H9 (cell line): ENCODE results near the gene HNRNPLL. TPM values are rescaled to one million over a fixed set of nuclear protein-coding genes. Genes with fewer than 3 reads are reported as not detected.

Experiments
- DNase-seq: peaks from one replicate; pipeline ENCODE4 v3.0.0-alpha.2; 2017
- H2AFZ ChIP-seq: one replicate; pipeline ENCODE4 v1.6.1; 2013; ENCODE audit warnings: mild to moderate bottlenecking, low read length, control low read depth, moderate library complexity
- H2AK5ac ChIP-seq: 2 replicates; pipeline ENCODE4 v1.6.1; 2013; ENCODE audit warnings: low read length, control low read depth, mixed read lengths; ENCODE audit not compliant: insufficient read length
- H2BK120ac ChIP-seq: one replicate; pipeline ENCODE4 v1.6.1; 2013; ENCODE audit warnings: low read depth, mild to moderate bottlenecking, low read length, control low read depth, inconsistent platforms; ENCODE audit not compliant: poor library complexity, severe bottlenecking
- H2BK12ac ChIP-seq: 2 replicates; pipeline ENCODE4 v1.6.1; 2013; ENCODE audit warnings: low read length, control low read depth, mixed read lengths, low read depth; ENCODE audit not compliant: insufficient read length
- H2BK15ac ChIP-seq: 2 replicates; pipeline ENCODE4 v1.6.1; 2013; ENCODE audit warnings: low read depth, low read length, control low read depth
- H2BK20ac ChIP-seq: one replicate; pipeline ENCODE4 v1.6.1; 2013; ENCODE audit warnings: low read depth, mild to moderate bottlenecking, low read length, control low read depth, inconsistent platforms; ENCODE audit not compliant: poor library complexity, severe bottlenecking
- H2BK5ac ChIP-seq: 2 replicates; pipeline ENCODE4 v1.6.1; 2013; ENCODE audit warnings: low read length, control low read depth, mixed read lengths; ENCODE audit not compliant: insufficient read length
- H3K14ac ChIP-seq: 2 replicates; pipeline ENCODE4 v1.6.1; 2013; ENCODE audit warnings: low read length, control low read depth; ENCODE audit not compliant: insufficient read depth
- H3K18ac ChIP-seq: 2 replicates; pipeline ENCODE4 v1.6.1; 2013; ENCODE audit warnings: low read depth, mild to moderate bottlenecking, mixed read lengths, low read length, control low read depth; ENCODE audit not compliant: insufficient read length
- H3K23ac ChIP-seq: 2 replicates; pipeline ENCODE4 v1.6.1; 2013; ENCODE audit warnings: low read length, control low read depth, mixed read lengths, low read depth; ENCODE audit not compliant: insufficient read length
- H3K23me2 ChIP-seq: 2 replicates; pipeline ENCODE4 v1.6.1; 2013; ENCODE audit warnings: low read depth, mild to moderate bottlenecking, mixed read lengths, low read length, control low read depth; ENCODE audit not compliant: insufficient read length, poor library complexity, severe bottlenecking
- H3K27ac ChIP-seq: 2 replicates; pipeline ENCODE4 v1.5.1; 2013; ENCODE audit warnings: low read length, control low read depth, mixed read lengths, low read depth; ENCODE audit not compliant: insufficient read length
- H3K27me3 ChIP-seq: 2 replicates; pipeline ENCODE4 v1.6.1; 2013; ENCODE audit warnings: low read length, control low read depth, inconsistent platforms; ENCODE audit not compliant: insufficient read depth
- H3K4ac ChIP-seq: 2 replicates; pipeline ENCODE4 v1.6.1; 2013; ENCODE audit warnings: low read depth, mild to moderate bottlenecking, control low read depth, inconsistent platforms, low read length, moderate library complexity
- H3K4me1 ChIP-seq: 2 replicates; pipeline ENCODE4 v1.6.1; 2013; ENCODE audit warnings: low read length, control low read depth, inconsistent platforms; ENCODE audit not compliant: insufficient read depth
- H3K4me2 ChIP-seq: 2 replicates; pipeline ENCODE4 v1.6.1; 2013; ENCODE audit warnings: low read length, control low read depth, mixed read lengths; ENCODE audit not compliant: insufficient read length, insufficient read depth
- H3K56ac ChIP-seq: 2 replicates; pipeline ENCODE4 v1.6.1; 2013; ENCODE audit warnings: low read depth, mild to moderate bottlenecking, mixed read lengths, low read length, control low read depth; ENCODE audit not compliant: insufficient read length
- H3K79me1 ChIP-seq: 2 replicates; pipeline ENCODE4 v1.6.1; 2013; ENCODE audit warnings: low read depth, mild to moderate bottlenecking, moderate library complexity, low read length, control low read depth, inconsistent platforms; ENCODE audit not compliant: insufficient read depth, poor library complexity, severe bottlenecking
- H3K79me2 ChIP-seq: 2 replicates; pipeline ENCODE4 v1.6.1; 2013; ENCODE audit warnings: low read length, control low read depth, inconsistent platforms; ENCODE audit not compliant: insufficient read depth
- H3K9ac ChIP-seq: 2 replicates; pipeline ENCODE4 v1.6.1; 2013; ENCODE audit warnings: low read length, control low read depth, mixed read lengths; ENCODE audit not compliant: insufficient read length; ENCODE audit errors: extremely low read depth
- H3K9me3 ChIP-seq: one replicate; pipeline ENCODE4 v1.6.1; 2013; ENCODE audit warnings: low read depth, low read length, inconsistent platforms; ENCODE audit not compliant: control insufficient read depth
- H3T11ph ChIP-seq: one replicate; pipeline ENCODE4 v1.6.1; 2013; ENCODE audit warnings: mild to moderate bottlenecking, low read length, control low read depth, inconsistent platforms
- H4K20me1 ChIP-seq: one replicate; pipeline ENCODE4 v1.6.1; 2013; ENCODE audit not compliant: control insufficient read depth, insufficient read length, insufficient read depth
- H4K5ac ChIP-seq: 2 replicates; pipeline ENCODE4 v1.6.1; 2013; ENCODE audit warnings: low read depth, mild to moderate bottlenecking, mixed read lengths, low read length, control low read depth; ENCODE audit not compliant: insufficient read length
- H4K8ac ChIP-seq: replicated peaks from 2 replicates; pipeline ENCODE4 v1.6.1; 2013; ENCODE audit warnings: low read length, control low read depth, mixed read lengths, low read depth; ENCODE audit not compliant: insufficient read length
- H4K91ac ChIP-seq: 2 replicates; pipeline ENCODE4 v1.6.1; 2013; ENCODE audit warnings: low read depth, mild to moderate bottlenecking, moderate library complexity, mixed read lengths, low read length, control low read depth; ENCODE audit not compliant: insufficient read length
- H3K27ac Mint-ChIP-seq, 3 experiments: 2 replicates in 2 of 3; 3 replicates in 1 of 3; pipeline ENCODE4 v1.8.0; 2020 to 2021; ENCODE audit warnings: mixed read lengths in 3 of 3, mild to moderate bottlenecking in 1 of 3, moderate library complexity in 1 of 3
- H3K27me3 Mint-ChIP-seq: 2 replicates; pipeline ENCODE4 v1.8.0; 2021; ENCODE audit warnings: low read depth, mild to moderate bottlenecking, moderate library complexity, mixed read lengths
- H3K36me3 Mint-ChIP-seq, 3 experiments: 2 replicates in 2 of 3; 3 replicates in 1 of 3; pipeline ENCODE4 v1.8.0; 2020 to 2021; ENCODE audit warnings: low read depth in 3 of 3, mixed read lengths in 3 of 3; ENCODE audit not compliant: insufficient read depth in 1 of 3
- H3K4me1 Mint-ChIP-seq, 2 experiments: 2 replicates each; pipeline ENCODE4 v1.8.0; 2020; ENCODE audit warnings: mixed read lengths in 2 of 2
- H3K4me3 Mint-ChIP-seq, 2 experiments: 2 replicates in 1 of 2; 3 replicates in 1 of 2; pipeline ENCODE4 v1.8.0; 2020 to 2021; ENCODE audit warnings: mild to moderate bottlenecking in 2 of 2, mixed read lengths in 2 of 2, moderate library complexity in 1 of 2
- H3K9me3 Mint-ChIP-seq, 2 experiments: 2 replicates in 1 of 2; 3 replicates in 1 of 2; pipeline ENCODE4 v1.8.0; 2020; ENCODE audit warnings: mild to moderate bottlenecking in 2 of 2, mixed read lengths in 2 of 2, moderate library complexity in 1 of 2
- WGBS: extraction: QIAGEN DNeasy Blood & Tissue Kit; methylation state at CpG from one replicate; pipeline ENCODE4 v1.1.7; 2013; ENCODE audit warnings: missing lambda C conversion rate, low lambda C conversion rate, mixed read lengths; ENCODE audit not compliant: insufficient read length; ENCODE audit errors: extremely low coverage; 5-methylcytosine and 5-hydroxymethylcytosine counted together
- total RNA-seq: library from RNA; stranded (reverse); gene quantifications from 2 replicates; pipeline ENCODE4 v1.2.1, GENCODE V29; 2021
- TF ChIP-seq, protein P1 (sequence below): fragments of 200-600 bp; sonication (generic); conservative IDR thresholded peaks from 3 replicates; pipeline ENCODE4 v1.8.0; 2021; ENCODE audit warnings: antibody characterized with exemption, mild to moderate bottlenecking

HNRNPLL gene
- total RNA-seq, 1 experiment from 2014 or later: 52.3 TPM

DNA sequence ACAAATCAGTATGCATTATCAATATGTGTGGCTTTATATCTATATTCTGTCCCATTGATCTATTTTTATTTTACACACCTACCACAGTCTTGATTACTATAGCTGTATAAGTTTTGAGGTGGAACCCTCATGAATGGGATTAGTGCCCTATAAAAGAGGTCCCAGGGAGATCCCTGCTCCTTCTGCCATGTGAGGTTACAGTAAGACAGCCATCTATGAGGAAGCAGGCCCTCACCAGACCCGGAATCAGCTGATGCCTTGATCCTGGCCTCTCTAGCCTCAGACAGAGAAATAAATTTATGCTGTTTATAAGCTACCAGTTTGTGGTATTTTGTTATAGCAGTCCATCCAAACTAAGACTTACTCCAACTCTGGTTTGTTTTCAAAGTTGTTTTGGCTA is 54.9 kb downstream of the HNRNPLL start:
- Mint-ChIP-seq H3K4me1 (peaks cover 16 to 24% of the 10 kb centered on the region in 2 experiments), H3K27ac (no peak overlapping the region), H3K27me3 (no peaks in the 10 kb centered on the region; the same call in 1 of the 2 replicates), H3K9me3 (no peaks in the 10 kb centered on the region), H3K4me3 (no peak overlapping the region), H3K36me3 (peaks cover 4 to 7% (median 4%) of the 10 kb centered on the region in 3 experiments; a peak in 5 of 7 replicates)
- Histone ChIP-seq H3K4me1 (no peaks in the 10 kb centered on the region; the same call in 1 of the 2 replicates), H4K20me1 (no peaks in the 10 kb centered on the region), H3K4me2 (no peak overlapping the region), H4K91ac (no peak overlapping the region), H3K79me1 (no peaks in the 10 kb centered on the region), H3K4ac (no peak overlapping the region), H2BK12ac (no peak overlapping the region), H3K14ac (no peak overlapping the region), H3K9ac (no peak overlapping the region), H2BK5ac (no peak overlapping the region), H3K79me2 (no peaks in the 10 kb centered on the region), H2BK120ac (no peak overlapping the region), H3T11ph (no peak overlapping the region), H3K27me3 (no peaks in the 10 kb centered on the region), H2BK20ac (no peak overlapping the region), H2AK5ac (no peak overlapping the region), H3K23me2 (no peaks in the 10 kb centered on the region), H3K18ac (no peak overlapping the region), H3K27ac (no peak overlapping the region), H4K8ac (no peak overlapping the region), H2AFZ (no peak overlapping the region), H3K56ac (no peak overlapping the region), H3K9me3 (no peaks in the 10 kb centered on the region), H2BK15ac (no peak overlapping the region), H4K5ac (no peak overlapping the region), H3K23ac (no peak overlapping the region)
- TF ChIP-seq, protein P1, sequence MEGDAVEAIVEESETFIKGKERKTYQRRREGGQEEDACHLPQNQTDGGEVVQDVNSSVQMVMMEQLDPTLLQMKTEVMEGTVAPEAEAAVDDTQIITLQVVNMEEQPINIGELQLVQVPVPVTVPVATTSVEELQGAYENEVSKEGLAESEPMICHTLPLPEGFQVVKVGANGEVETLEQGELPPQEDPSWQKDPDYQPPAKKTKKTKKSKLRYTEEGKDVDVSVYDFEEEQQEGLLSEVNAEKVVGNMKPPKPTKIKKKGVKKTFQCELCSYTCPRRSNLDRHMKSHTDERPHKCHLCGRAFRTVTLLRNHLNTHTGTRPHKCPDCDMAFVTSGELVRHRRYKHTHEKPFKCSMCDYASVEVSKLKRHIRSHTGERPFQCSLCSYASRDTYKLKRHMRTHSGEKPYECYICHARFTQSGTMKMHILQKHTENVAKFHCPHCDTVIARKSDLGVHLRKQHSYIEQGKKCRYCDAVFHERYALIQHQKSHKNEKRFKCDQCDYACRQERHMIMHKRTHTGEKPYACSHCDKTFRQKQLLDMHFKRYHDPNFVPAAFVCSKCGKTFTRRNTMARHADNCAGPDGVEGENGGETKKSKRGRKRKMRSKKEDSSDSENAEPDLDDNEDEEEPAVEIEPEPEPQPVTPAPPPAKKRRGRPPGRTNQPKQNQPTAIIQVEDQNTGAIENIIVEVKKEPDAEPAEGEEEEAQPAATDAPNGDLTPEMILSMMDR: no peak
- WGBS: no CpG with 5 or more reads among the region's 1 CpG
- no peak for DNase-seq
